ENCODE data around the gene RERE.

Gene RERE

GRCh38 chr1:8541961-8542521, 275.4 kb downstream of the RERE start:
- DNase-seq (ENCODE audit: low spot score) = no peak

DNA sequence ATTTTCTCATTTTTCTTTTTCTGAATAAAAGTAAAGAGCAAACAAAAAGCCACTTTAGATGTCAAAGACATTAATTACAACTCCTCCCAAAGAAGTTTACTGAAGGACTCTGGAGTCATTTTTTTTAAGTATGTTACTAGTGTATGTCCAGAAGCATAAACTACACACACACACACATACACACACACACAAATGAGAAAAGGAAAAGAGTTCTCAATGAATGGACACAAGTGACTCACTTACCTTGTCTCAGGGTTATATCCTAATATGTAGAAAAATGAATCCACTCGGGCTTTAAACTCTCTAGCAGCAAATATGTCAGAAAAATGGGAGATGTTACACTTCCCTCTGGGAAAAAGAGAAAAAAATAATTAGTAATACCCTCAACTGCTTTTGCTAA, 276.5 kb downstream of the RERE start:
- no peak for DNase-seq (ENCODE audit: low spot score)

GRCh38 chr1:8540261-8540941, 277.0 kb downstream of the RERE start:
- no peak for DNase-seq (ENCODE audit: low spot score)

- DNase-seq (ENCODE audit: low spot score) = no peak
Measured at GRCh38 chr1:8539683-8540082, 277.8 kb downstream of the RERE start.

GRCh38 chr1:8538502-8538901, 278.9 kb downstream of the RERE start:
- no peak for DNase-seq (ENCODE audit: low spot score)

DNA sequence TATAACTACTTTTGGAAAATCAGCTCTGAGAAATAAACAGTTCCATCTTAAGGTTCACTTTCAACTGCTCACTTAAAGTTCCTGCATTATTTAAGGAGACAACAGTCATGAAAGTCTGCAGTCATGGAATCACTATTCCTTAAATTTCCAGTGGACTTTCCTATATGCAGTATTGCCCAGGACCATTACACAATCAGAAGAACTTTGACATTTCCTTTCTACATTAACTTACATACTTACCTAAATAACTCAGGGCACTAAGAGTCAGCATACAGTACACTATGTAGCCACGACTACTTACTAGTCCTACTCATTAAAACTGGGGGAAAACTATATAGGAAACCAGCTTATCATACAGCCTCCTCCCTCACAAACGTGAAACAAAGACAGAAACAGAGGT, 279.4 kb downstream of the RERE start:
- no peak for DNase-seq (ENCODE audit: low spot score)

DNA sequence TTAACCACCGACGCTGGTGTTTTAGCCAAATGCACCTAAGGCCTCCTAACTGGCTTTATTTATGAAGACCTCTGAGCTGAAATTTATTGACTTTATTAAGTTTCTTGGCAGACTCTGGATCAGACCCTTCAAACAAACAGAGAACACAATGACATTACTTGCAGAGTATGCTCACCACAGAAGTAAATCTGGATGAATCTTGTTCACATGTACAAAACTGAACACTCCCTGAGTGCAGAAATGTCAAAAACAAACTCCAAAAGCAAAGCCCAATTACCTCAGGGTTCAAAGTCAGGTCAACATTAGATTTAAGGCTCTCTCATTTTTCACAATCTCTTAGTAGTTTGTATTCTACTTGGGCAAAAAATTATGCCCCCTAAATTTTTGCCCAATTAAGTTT, 280.9 kb downstream of the RERE start:
- no peak for DNase-seq (ENCODE audit: low spot score)

GRCh38 chr1:8533907-8534306, 283.5 kb downstream of the RERE start:
- no peak for DNase-seq (ENCODE audit: low spot score)

DNA sequence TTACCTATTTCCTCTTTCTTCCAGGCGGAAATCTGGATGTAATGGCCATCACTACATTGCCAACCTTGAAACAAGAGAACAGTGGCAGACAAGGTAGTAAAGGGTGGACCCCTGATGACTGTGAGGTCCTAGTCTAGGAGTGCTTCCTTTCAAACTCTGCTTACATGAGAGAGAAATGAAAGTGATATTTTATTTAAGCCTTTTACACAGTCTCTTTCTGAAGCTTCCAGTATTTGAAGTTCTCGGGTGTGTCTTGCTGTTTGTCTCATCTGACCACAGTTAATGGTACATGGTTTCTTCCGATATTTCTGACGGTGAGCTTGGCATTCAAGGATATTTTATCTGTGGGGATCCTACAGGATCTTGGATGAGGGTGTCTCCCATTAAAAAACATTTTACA, 284.3 kb downstream of the RERE start:
- DNase-seq (ENCODE audit: low spot score) = no peak

DNA sequence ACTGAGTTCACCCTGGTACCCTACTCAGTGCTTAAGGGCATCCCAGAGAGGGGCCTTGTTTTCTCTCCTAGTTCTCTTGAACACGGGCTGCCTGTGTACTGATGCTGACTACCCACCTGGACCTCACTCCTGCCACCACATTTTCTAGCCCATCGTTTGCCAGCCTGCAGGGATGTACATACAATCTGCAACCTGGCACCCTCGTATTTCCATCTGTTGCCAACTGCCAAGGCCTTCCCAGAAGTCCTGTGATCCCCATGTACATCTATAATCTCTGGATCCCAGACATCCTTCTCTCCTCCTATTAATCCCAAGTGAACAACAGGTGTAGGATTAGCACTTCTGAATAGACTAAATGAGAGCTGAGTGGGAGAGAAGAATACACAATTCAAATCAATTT, 287.5 kb downstream of the RERE start:
- DNase-seq (ENCODE audit: low spot score) = no peak

DNA sequence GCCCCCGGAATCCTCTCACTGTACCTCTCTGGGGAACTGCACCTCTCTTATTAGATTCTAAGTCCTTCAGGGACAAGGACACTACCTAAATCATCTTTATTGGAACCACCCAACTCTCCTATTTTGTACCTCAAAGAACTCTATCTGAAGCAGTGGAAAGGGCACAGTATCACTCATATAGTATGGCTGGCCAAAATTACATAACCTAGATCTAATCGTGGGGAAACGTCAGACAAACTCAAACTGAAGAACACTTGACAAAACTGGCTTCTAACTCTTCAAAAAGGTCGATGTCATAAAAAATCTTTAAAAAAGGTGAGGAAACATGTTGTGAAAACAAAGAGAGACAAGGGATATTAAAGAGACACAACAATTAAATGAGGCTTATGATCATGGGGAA, 289.5 kb downstream of the RERE start:
- no peak for DNase-seq (ENCODE audit: low spot score)

- peak; percentile 99 for DNase-seq (ENCODE audit: low spot score)
Measured at GRCh38 chr1:8525558-8526275, 291.7 kb downstream of the RERE start.

GRCh38 chr1:8525216-8525557, 292.3 kb downstream of the RERE start:
- peak; percentile 31 for DNase-seq (ENCODE audit: low spot score)

DNA sequence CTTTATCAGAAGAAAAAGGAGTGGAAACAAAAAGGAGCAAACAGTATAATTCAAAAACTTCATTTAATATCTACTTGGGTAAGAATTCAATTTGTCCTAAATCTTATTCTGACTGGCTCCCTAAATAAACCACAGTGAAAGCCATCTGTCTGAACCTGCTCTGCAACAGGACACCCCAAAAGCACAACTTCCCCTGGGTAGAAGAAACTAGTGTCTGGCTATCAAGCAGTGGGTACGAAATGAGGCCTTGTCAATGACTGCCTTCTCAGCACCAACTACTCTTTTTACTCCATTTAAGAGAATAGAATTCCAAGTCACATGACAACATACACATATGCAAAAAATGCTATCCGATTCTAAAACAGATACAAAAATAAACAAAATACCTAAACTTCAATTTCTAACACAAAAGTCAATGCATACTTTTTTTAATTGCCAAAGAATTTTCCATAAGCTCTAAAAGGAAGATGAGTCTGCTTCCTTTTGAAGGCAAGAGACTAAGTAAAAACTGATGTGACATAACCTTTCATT, 292.7 kb downstream of the RERE start:
- peak; percentile 49 for DNase-seq (ENCODE audit: low spot score)

DNA sequence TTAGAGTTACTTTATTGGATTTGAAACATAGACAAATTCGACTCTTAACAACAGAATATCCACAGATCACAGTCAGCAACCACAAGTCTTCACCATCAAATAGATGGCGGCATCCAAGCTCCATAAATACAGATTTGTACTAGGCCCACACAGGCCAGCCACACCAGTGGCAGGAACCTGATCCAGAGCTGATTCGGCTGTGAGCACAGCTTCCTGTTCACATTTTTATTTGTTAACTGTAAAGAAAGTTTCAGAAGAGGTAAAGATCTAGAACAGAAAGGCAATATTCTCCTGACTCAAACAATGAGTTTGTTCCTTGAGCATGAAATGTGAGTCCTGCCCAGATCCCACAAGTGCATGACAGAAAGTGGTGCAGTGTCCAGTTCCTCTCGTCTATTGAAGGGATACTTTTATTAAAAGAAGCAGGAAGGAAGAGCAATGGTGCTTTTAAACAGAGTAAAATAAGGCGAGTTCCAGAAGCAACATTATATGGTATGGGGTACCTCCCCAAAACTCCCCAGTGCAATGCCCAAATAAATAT, 293.7 kb downstream of the RERE start:
- DNase-seq (ENCODE audit: low spot score) = peak; percentile 58

- DNase-seq (ENCODE audit: low spot score) = no peak
Measured at GRCh38 chr1:8520483-8520966, 296.9 kb downstream of the RERE start.

- DNase-seq (ENCODE audit: low spot score) = no peak
Measured at GRCh38 chr1:8519167-8519566, 298.3 kb downstream of the RERE start.

GRCh38 chr1:8518490-8518801, 299.0 kb downstream of the RERE start:
- no peak for DNase-seq (ENCODE audit: low spot score)

GRCh38 chr1:8517661-8518489, 299.6 kb downstream of the RERE start:
- peak; percentile 37 for DNase-seq (ENCODE audit: low spot score)

- DNase-seq (ENCODE audit: low spot score) = peak; percentile 86
Measured at GRCh38 chr1:8516793-8517556, 300.5 kb downstream of the RERE start.

DNA sequence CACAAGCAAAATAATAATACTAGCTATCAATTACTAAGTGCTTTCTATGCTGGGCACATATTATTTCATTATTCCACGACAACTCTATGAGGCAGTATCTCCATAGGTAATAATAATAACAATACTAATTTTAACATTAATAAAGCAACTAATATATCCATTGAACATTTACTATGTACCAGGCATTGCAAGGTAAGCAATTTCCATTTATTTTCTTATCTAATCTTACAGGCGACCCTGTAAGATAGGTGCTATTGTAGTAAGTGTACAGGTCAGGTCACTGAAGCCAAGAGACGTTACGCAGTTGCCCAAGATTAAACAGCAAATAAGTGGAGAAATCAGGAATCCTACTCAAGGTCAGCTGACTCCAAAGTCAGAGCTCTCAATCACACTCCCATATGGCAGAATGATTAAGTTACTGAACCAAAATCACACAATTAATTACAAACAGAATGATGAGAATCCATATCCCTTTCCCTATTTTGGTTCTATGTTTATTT, 301.1 kb downstream of the RERE start:
- no peak for DNase-seq (ENCODE audit: low spot score)
